Fibroblast of skin of right biceps (primary cell): ENCODE results near the gene RET.

Source experiments
- DNase-seq: peaks from one replicate; pipeline ENCODE4 v3.0.0-alpha.2; 2013

The RET gene

DNA sequence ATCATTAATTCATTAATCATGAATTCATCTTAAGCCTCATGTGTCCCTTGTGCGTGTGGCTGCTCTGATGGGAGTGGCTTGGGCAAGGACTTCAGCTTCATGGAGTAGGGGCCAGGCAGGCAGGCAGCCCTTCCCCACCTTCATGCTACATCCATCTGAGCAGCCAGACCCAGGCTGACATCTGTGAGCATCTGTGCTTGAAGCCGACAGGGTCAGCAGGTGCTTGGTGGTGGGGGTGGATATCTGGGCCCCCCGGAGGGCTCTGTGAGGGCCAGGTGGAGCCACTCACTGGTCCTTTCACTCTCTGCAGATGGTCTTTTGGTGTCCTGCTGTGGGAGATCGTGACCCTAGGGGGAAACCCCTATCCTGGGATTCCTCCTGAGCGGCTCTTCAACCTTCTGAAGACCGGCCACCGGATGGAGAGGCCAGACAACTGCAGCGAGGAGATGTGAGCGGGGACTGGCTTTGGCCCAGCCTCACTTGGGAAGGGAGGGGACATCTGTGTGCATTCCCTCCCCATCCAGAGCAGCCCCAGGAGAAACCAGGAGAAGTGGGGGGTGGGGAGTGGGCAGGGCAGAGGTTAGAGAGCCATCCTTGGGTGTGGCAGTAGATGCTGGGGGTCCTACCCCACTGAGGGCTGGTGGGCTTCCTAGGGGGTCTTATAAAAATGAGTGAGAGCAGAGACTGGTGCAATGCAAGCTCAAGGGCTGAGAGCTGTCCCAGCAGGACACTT, 46.7 kb downstream of the RET start:
- no peak for DNase-seq

- no peak for DNase-seq
Measured at GRCh38 chr10:43124094-43124521, 47.2 kb downstream of the RET start.

- DNase-seq = no peak
Measured at GRCh38 chr10:43124574-43125273, 47.9 kb downstream of the RET start.

DNA sequence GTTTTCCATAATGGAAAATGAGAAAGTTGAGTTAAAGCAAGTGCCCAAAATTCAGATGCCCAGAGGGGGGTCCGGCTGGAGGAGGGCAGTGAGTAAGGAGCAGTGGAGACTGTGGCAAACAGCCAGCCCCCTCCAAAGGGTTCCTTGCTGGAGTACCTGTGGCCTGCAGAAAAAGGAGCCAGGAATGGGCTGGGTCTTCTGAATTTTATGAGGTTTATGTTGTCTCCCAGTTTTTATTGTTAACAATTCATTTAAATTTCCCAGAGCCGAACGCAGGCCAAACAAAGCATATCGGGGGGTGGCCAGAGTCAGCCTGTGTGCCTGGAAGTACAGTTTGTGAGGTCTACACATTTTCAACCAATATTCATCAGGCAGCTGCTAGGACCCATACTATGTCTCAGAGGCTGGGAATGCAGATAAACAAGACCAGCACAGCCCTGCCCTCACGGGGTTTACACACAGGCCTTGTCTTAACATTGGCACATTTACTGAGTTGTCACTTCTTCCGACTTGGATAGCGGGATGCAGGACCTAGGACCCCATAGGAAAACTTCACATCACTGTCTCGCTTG, 48.5 kb downstream of the RET start:
- no peak for DNase-seq

DNA sequence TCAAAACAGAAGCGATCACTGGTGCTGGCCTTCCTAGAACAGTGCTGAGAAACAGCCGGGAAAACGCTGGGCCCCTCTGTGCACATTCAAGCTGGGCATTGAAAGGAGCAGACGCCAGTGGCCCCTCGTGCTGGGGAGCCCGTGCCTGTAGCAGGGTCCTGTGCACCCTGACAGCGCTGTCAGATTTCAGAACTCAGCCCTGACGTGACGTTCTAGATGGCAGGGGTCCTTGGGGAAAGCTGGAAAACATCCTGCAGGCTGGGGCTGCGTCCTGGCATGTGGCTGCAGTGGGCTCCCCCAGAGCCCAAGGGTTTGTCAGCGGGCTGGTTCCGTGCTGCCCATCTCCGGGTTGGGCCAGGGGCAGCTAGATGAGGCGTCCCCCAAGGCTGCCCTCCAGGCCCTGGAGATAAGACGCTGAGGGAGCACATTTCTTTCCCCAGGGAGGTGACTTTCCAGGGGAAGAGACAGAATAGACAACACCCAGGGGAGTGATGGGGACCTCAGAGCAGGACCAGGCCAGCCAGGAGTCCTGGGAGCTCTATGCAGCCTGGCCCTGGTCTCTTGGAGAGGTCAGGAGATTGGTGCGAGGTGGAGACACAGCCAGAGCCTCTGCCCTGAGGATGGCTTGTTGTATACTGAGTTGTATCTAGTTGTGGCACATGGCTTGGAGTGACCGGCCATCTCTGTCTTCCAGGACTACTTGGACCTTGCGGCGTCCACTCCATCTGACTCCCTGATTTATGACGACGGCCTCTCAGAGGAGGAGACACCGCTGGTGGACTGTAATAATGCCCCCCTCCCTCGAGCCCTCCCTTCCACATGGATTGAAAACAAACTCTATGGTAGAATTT, 49.2 kb downstream of the RET start:
- no peak for DNase-seq

GRCh38 chr10:43126759-43127424, 50.0 kb downstream of the RET start:
- no peak for DNase-seq

GRCh38 chr10:43127442-43127841, 50.6 kb downstream of the RET start:
- no peak for DNase-seq

DNA sequence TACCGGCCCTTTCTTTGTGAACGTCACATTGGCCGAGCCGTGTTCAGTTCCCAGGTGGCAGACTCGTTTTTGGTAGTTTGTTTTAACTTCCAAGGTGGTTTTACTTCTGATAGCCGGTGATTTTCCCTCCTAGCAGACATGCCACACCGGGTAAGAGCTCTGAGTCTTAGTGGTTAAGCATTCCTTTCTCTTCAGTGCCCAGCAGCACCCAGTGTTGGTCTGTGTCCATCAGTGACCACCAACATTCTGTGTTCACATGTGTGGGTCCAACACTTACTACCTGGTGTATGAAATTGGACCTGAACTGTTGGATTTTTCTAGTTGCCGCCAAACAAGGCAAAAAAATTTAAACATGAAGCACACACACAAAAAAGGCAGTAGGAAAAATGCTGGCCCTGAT, 51.5 kb downstream of the RET start:
- no peak for DNase-seq

- peak; percentile 93 for DNase-seq
Measured at GRCh38 chr10:43128958-43129706, 52.3 kb downstream of the RET start.

GRCh38 chr10:43130770-43131171, 53.9 kb downstream of the RET start:
- DNase-seq = no peak

DNA sequence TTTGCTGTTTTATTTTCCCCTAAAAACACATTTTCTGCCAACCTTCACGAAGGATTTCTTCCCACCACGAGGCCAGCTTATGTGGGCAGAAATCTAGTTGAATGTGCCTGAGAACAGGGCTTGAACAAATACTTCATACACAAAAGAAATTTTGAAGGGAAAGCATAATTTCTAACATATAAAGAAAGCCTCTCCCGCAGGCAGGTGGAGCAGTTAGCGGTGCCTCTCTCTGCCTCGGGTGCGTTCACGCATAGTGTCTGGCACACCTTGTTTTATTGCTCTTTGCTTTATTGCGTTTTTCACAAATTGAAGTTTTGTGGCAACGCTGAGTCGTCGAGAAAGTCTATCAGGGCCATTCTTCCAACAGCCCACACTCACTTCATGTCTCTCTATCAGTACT, 54.4 kb downstream of the RET start:
- DNase-seq = no peak

DNA sequence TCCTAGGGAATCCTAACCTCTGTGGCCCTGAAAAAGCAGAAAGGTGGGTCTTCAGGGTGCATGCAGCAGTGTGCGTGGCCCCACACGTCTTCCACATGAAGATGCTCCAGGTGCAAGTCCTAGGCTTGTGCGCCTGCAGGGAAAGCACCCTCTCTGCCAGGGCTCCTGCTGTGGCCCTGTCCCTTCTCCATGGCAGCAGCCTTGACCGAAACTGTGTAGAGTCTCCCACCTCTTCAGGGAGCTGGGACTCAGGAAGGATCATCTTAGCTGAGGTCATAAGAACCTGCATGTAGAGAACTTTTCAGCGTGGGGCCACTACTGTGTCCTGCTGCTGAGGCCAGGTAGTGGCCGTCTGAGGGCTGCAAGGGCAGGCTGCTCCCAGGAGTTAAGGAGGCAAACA, 55.0 kb downstream of the RET start:
- no peak for DNase-seq

DNA sequence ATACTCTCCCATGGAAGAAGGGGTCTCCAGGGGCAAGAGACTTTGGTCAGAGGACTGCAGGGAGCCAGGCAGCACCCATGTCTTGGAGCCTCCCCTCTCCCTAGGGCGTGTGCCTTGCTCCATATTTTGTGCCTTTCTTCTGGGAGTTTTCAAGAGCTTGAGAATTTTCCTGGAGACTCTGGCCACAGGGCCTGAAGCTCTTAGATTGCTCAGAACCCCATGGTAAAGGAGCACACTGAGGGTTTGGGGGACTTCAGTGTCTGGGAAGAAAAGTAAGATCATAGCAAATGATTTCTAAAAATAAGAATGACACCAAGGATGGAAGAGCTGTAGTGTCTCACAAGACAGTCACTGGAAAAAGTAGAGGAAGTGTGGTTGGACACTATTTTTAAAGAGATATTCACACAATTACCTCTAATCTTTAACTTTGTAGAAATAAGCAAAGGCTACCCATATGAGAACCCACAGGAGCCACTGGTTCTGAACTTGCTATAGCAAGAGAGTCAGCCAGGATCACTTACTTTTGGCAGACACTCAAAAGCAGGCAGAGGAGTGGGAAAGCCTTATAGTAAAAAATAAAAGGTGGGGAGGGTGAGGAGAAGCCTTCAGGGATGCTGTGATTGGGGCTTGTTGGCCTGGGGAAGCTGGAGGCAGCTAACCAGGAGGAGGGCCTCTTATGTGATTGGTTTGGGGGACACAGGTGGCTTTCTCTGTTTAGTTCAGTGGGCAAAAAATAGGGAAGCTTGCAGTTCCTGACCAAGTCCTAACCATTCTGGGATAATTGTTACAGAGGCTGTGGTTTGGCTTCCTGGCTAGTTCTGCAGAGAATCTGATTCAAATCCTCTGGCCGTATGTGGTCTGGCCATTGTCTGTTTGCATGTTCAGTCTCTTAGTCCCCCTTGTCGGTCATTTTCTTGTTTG, 56.3 kb downstream of the RET start:
- DNase-seq = no peak

- DNase-seq = no peak
Measured at GRCh38 chr10:43134126-43134905, 57.4 kb downstream of the RET start.

GRCh38 chr10:43135064-43135463, 58.2 kb downstream of the RET start:
- DNase-seq = no peak

GRCh38 chr10:43135656-43136055, 58.8 kb downstream of the RET start:
- no peak for DNase-seq

DNA sequence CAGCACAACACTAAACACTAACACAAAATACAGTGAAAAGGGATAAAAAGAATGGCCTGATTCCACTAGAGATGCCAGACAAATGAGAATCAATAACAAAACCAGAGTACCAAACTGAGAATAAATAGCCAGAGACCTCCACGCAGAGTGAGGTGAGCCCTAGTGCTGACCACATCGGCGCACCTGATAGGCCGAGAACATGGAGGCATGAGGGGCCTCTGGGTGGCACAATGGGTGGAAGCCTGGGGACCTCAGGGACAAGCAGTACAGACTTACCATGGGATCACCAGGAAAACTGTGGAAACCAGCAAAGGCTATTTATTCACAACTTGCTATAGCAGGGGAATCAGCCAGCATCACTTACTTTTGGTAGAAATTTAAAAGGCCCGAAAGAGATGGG, 59.6 kb downstream of the RET start:
- no peak for DNase-seq

DNA sequence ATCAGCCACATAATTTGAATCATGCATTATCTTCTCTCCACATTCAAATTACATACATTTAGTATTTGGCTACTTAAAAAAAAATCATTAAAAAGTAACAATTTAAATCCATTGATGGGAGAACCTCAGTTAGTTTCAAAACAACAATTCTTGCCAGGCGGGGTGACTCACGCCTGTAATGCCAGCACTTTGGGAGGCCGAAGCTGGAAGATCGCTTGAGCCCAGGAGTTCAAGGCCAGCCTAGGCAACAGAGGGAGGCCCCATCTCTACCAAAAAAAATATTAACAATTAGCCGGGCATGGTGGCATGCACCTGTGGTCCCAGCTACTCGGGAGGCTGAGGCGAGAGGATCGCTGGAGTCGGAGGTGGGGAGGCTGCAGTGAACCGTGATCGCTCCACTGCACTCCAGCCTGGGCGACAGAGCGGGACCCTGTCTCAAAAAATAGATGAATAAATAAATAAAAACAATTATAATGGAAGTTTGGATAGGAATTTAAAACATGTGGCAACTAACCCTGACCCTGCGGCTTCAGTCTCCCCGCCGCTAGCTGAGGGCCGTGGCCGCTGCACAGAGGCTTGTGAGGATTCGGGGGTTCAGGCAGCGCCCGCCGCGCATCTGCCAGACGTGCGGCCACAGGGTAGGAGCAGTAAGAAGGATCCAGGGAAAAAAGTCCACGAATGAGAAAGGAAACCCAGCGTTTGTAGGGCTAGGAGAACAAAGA, 60.3 kb downstream of the RET start:
- peak; percentile 49 for DNase-seq

DNA sequence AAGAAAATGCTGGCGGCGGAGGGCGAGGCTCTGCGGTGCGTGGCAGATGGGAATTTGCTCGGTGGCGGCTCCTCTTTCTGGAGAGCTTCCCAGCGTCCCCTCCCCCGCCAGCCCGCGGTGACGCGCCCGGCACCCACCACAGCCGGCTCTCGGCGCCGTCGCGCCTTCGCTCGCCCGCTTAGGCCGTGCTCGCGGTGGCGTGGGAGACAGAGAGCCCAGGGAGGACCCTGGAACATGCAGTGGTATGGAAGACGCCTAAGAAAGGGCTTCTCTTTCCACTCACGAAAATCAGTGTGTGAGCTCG, 60.8 kb downstream of the RET start:
- peak; percentile 78 for DNase-seq
